ENCODE results near the gene ACTR6. TPM values are rescaled to one million over a fixed set of nuclear protein-coding genes. Genes with fewer than 3 reads are reported as not detected.

Gene ACTR6
- total and polyA plus RNA-seq, 9 of the 15 experiments (the other 6 are each of a cell fraction or from before 2014, with no cell fraction given) = 26.1 to 109 (median 70.9) TPM

DNA sequence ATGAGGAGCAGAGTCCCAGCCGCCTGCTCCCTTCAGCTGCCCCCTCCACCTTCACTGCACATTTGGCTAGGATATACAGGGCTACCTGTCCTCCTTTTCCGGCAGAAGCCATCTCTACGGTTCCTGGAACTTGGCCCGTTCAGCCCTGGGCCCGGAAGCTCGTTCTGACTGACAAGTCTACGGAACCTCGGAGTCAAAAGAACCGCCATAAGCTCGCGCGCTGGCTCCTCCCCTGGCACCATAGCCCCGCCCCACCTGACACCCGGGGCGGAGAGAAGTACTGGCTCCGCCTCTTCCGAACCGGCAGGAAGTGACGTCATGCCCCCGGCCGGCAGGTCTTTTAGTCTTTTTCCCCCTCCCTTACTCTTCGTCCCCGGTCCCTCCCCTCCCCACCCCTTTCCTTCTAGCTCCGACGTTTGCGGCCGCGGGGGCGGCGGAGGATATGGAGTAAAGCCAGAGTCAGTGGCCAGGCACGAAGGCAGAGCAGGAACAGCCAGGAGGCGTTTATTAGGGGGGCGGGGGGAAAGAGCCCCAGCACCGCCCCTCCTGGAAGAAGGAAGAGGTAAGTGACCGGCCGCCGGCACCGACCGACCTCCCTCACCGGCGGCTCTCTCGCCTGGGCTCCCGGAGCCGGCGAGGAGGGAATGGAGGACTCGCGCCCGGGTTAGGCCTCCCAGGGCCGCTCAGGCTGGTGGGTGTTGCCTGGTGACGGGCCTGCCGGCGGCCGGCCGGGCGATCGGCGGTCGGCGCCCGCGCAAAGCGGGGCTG, 66.4 kb downstream of the ACTR6 start, which contains the start of the genes DEPDC4 and SCYL2 (continued):
- peak; percentile 27 to 38; a peak in 1 of 4 replicates for TF ChIP-seq NRF1 (conservative IDR thresholded peaks at IDR 0.05 in 1 of 2, IDR thresholded peaks at IDR 0.05 in 1 of 2)
- no peak for TF ChIP-seq LEF1 (IDR thresholded peaks at IDR 0.05)
- peak; percentile 90 for TF ChIP-seq POLR2G (IDR thresholded peaks at IDR 0.05; ENCODE audit: low read depth, low read length)
- TF ChIP-seq CBX3 (IDR thresholded peaks at IDR 0.05; ENCODE audit: borderline replicate concordance in 1 of 2, low read length in 2 of 2) = no peak
- no peak for TF ChIP-seq ZNF707 (CRISPR knock-in tag; conservative IDR thresholded peaks at IDR 0.05)
- TF ChIP-seq HNRNPL (IDR thresholded peaks at IDR 0.05; ENCODE audit: low read depth, low read length) = no peak
- TF ChIP-seq GTF2F1 (IDR thresholded peaks at IDR 0.05; ENCODE audit: low read depth, low read length) = no peak
- TF ChIP-seq MYBL2 (IDR thresholded peaks at IDR 0.05; ENCODE audit: low read depth) = no peak
- no peak for TF ChIP-seq MYBL2 (CRISPR knock-in tag; IDR thresholded peaks at IDR 0.05; ENCODE audit: borderline replicate concordance)
- TF ChIP-seq MEF2A (IDR thresholded peaks at IDR 0.05; ENCODE audit: control insufficient read depth, low read depth, low read length) = no peak
- TF ChIP-seq RBM14 (IDR thresholded peaks at IDR 0.05; ENCODE audit: borderline replicate concordance, insufficient read depth, low read depth, low read length) = no peak
- peak; percentile 26 for TF ChIP-seq PHF20 (IDR thresholded peaks at IDR 0.05; ENCODE audit: partially characterized antibody)
- TF ChIP-seq ZNF217 (CRISPR knock-in tag; IDR thresholded peaks at IDR 0.05) = no peak
- TF ChIP-seq TEAD1 (CRISPR knock-in tag; IDR thresholded peaks at IDR 0.05) = no peak
- TF ChIP-seq SAFB (IDR thresholded peaks at IDR 0.05; ENCODE audit: borderline replicate concordance, low read depth, low read length) = no peak
- TF ChIP-seq ZFP1 (CRISPR knock-in tag; IDR thresholded peaks at IDR 0.05) = no peak
- TF ChIP-seq ZKSCAN3 (CRISPR knock-in tag; IDR thresholded peaks at IDR 0.05) = no peak
- TF ChIP-seq, protein P1, sequence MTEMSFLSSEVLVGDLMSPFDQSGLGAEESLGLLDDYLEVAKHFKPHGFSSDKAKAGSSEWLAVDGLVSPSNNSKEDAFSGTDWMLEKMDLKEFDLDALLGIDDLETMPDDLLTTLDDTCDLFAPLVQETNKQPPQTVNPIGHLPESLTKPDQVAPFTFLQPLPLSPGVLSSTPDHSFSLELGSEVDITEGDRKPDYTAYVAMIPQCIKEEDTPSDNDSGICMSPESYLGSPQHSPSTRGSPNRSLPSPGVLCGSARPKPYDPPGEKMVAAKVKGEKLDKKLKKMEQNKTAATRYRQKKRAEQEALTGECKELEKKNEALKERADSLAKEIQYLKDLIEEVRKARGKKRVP (CRISPR knock-in tag; IDR thresholded peaks at IDR 0.05) = no peak
- TF ChIP-seq SAP30 (IDR thresholded peaks at IDR 0.05; ENCODE audit: borderline replicate concordance, insufficient read depth, low read depth, low read length, poor library complexity, severe bottlenecking) = peak; percentile 61
- no peak for TF ChIP-seq E4F1 (CRISPR knock-in tag; IDR thresholded peaks at IDR 0.05; ENCODE audit: borderline replicate concordance)
- TF ChIP-seq, protein P2, sequence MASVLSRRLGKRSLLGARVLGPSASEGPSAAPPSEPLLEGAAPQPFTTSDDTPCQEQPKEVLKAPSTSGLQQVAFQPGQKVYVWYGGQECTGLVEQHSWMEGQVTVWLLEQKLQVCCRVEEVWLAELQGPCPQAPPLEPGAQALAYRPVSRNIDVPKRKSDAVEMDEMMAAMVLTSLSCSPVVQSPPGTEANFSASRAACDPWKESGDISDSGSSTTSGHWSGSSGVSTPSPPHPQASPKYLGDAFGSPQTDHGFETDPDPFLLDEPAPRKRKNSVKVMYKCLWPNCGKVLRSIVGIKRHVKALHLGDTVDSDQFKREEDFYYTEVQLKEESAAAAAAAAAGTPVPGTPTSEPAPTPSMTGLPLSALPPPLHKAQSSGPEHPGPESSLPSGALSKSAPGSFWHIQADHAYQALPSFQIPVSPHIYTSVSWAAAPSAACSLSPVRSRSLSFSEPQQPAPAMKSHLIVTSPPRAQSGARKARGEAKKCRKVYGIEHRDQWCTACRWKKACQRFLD (CRISPR knock-in tag; IDR thresholded peaks at IDR 0.05) = no peak
- TF ChIP-seq ARID1B (IDR thresholded peaks at IDR 0.05) = no peak; the same call in 1 of the 2 replicates
- TF ChIP-seq ZNF184 (CRISPR knock-in tag; IDR thresholded peaks at IDR 0.05) = no peak

All from K562 (cell line).